HG02885 (cell line): ENCODE results near the gene TANGO2.

Source experiments
- ATAC-seq: cut with Tn5 transposase; IDR thresholded peaks from one replicate; pipeline ENCODE4 v1.9.1; 2021; ENCODE audit warnings: mild to moderate bottlenecking; ENCODE audit not compliant: unreplicated experiment, poor library complexity

Gene TANGO2

GRCh38 chr22:19982991-19983578 lies 37.8 kb upstream of the TANGO2 start:
- ATAC-seq = no peak

DNA sequence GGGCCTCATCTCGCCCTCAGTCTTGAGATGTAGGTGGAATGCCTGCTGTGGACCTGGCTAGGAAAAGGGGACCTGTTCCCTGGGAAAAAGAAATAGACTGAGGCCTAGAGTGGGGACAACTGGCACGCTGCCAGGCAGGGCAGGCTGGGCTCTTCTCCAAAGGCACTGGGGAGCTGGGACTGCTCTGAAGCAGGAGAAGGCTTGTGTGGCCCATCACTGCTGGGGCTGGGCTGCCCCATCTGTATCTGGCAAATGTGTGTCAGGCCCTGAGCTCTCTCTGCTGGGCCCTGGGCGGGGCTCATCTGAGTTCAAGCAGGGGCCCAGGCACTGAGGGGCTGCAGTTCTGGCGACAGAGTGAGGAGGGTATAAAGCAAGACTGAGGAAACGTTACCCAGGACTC lies 37.2 kb upstream of the TANGO2 start:
- no peak for ATAC-seq

- ATAC-seq = no peak
Measured at GRCh38 chr22:19984201-19984753, 36.6 kb upstream of the TANGO2 start.

GRCh38 chr22:19984851-19985811 lies 35.8 kb upstream of the TANGO2 start:
- ATAC-seq = no peak

GRCh38 chr22:19986011-19986409 lies 34.9 kb upstream of the TANGO2 start:
- ATAC-seq = no peak

GRCh38 chr22:19986410-19987341 lies 34.2 kb upstream of the TANGO2 start:
- ATAC-seq = peak; percentile 68

DNA sequence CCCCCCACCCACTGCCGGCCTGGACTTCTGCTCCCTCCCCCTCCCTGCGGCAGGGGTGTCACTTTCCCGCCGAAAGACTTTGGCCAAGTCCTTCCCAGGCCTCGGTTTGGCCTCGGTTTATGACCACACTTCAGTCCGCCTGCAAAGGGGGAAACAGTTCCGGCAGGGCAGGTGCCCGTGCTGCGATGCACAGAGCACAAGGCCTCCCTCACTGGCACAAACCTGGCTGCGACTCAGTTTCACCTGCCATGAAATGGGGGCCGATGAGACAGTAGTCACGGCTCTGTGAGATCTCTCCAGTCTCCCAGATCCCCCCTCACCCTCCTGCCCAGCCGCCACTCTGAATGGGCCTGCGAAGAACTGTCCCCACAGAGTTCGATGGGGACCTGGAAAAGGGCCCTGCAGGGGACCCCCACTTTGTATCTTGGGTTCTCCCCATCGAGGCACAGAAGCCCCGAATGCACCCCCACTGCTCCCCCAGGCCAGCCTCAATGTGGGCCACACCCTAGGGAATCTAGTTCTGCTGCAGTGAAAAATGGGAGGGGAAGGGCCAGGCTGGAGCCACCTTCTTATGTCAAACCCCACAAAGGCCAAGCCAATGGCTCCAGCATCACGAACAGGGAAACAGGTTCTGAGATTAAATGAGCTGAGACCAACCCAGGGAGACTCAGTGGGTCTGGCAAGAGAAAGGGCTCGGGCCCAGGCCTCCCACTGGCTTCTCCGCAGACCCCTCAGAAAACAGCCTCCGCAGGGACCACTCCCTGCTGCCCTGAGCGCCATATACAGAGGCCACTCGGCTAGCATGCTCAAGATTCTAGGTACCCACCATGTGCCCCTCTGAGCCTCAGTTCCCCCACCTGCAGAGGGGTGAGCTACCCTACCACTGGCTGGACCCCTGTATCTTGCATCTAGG lies 33.3 kb upstream of the TANGO2 start:
- ATAC-seq = no peak

DNA sequence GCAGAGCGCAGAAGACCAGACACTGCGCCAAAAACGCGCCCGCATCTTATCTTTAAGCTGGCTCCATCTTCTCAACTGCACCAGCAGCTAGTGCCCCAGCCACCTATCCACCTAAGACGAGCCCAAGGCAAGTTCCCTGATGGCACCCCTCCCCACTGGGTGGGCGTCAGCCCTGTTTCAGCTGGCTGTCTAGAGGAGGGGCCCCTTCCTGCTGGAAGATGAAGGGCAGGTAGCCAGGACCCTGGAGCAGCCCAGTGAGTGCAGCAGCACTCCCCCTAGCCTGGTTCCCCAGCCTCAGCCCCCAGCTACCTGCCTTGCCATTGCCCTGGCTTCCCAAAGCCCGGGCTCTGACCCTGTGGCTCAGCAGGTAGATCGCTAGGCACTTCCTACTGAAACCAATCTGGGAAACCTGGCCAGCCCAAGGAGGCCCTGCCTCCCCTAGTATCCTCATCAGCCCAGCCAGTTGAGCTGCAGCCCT lies 32.5 kb upstream of the TANGO2 start:
- ATAC-seq = no peak

GRCh38 chr22:19988965-19989724 lies 31.8 kb upstream of the TANGO2 start:
- ATAC-seq = no peak

DNA sequence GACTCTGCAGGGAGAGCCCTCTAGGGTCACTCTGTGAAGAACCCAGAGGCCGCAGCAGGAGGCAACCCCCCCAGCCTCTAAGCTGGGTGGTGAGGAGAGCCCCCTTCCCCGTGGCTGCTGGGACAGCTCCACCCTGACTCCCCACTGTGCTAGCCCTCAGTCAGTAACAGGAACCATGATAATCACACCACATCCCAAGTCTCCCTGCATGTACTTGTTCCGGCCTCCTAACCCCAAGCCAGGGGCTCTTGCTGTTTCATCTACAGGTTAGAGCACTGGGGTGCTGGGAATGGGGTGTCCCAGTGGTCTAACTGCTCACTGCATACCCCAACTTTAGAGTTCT lies 31.2 kb upstream of the TANGO2 start:
- ATAC-seq = no peak

- no peak for ATAC-seq
Measured at GRCh38 chr22:19990188-19990587, 30.7 kb upstream of the TANGO2 start.

GRCh38 chr22:19990609-19991394 lies 30.1 kb upstream of the TANGO2 start:
- ATAC-seq = no peak

- ATAC-seq = no peak
Measured at GRCh38 chr22:19991395-19991644, 29.6 kb upstream of the TANGO2 start.

DNA sequence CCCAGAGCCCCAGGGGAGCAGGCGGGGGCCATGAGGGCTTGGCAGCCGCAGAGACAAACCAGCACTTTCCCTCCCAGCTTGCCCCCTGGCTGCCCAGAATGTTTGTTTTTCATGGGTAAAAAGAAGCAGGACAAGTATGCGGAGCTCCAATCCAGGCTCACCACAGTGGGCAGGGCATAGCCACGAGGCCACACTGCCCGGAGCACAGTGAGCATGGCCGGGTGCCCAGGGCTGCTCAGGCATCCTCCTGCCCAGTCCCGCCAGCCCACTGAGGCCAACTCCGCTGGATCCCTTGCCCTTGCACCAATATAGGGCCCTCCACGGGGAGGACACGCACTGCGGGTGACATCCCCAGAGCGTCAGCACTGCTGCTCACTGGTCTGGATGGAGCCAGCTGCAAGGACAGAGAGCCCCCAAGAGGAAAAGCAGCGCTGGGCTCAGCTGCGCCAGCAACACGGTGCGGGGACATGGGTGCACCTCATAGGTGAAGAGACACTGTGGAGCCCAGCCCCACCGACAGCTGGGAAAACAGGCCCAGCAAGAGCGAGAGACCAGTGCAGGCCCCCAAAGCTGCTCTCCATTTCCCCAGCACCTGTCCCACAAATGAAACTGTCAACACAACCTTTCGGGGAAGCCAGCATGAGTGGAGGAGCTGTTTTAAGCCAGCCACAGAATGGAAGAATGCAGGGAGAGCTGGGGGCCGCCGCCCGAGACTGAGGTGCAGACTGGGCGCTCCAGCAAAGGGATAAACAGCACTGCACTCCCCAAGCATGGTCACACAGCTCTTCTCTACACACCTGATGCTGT lies 29.1 kb upstream of the TANGO2 start:
- no peak for ATAC-seq

DNA sequence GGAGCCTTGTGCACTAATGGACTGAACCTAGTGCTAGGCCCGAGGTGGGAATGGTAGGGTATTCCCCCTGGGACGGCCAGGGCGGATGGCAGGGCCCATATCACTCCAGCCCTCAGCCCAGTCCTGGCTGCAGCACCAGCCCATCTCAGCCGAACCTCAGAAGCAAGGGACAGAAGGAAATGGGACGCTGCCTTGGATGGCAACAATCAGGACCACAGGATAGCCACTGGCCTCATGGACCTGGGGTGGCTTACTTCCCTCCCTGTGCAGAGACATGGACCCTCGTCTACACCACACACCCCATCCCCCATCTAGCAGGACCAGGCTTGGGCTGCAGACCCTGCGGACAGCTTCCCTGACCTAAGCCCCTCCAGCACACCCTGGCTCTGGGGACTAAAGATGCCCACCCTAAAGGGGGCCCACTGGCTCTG lies 28.4 kb upstream of the TANGO2 start:
- ATAC-seq = no peak

- no peak for ATAC-seq
Measured at GRCh38 chr22:19992921-19993355, 28.0 kb upstream of the TANGO2 start.

DNA sequence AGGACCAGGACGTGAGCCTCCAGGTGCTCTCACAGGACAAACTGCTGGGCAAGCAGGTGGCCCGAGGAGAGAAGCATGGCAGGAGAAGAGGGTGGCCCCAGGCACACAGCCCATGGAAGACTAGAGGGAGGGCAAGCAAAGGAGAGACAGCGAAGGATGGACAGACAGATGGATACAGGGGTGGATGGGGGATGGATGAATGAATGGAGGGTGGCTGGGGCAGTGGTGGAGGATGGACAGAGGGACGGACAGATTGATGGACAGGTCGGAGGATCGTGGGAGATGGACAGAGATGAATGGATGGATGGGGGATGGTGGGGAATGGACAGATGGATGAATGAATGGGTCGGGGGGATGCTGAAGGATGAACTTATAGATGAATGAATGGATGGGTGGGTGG lies 27.0 kb upstream of the TANGO2 start:
- ATAC-seq = no peak
